ENCODE results near the gene SORCS2.

DNA sequence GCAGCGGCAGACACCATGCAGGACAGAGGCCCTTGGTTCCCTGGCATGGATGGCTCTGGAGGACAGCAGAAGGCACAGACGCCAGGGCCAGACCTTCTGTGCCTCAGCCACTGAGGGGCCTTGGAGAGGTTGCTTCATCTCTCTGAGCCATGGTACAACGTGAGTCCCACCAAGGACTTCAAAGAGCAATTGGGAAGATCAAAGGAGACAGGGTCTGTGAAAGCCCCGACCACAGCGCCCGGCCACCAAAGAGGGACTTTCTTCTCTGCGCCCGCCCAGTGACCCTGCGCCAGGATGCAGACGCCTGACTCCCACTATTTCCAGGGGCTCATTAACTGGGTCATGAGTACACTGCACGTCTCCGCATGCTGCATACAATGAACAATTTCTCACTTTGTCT, 573.3 kb downstream of the SORCS2 start:
- TF ChIP-seq EZH2 (IDR thresholded peaks at IDR 0.05) (no peak), POLR2AphosphoS5 (IDR thresholded peaks at IDR 0.05; ENCODE audit: borderline replicate concordance, low read depth, low read length) (no peak)

All from SK-N-MC (cell line).